A673 (cell line): ENCODE results near the gene DHDDS. TPM values are rescaled to one million over a fixed set of nuclear protein-coding genes. Genes with fewer than 3 reads are reported as not detected.
A peak's percentile ranks its signal among the peaks of the same experiment; 100 is the strongest.
"Not testable (repeated sequence)": the region's sequence is repeated elsewhere in the genome, so short reads cannot be mapped to it uniquely, and the experiment has no call there.

Source experiments
- Bru-seq: library from RNA; stranded (reverse); fragments of 400-500 nt; gene quantifications from one replicate; lab custom pipeline; 2021; lab: Mats Ljungman, UMichigan
- BruChase-seq, 2 experiments: library from RNA; stranded (reverse); fragments of 400-500 nt; gene quantifications; one replicate each; lab custom pipeline; 2021; lab: Mats Ljungman, UMichigan
- BruUV-seq: library from RNA; stranded (reverse); fragments of 400-500 nt; replicated peaks from 2 replicates; lab custom pipeline; 2021; lab: Mats Ljungman, UMichigan
- CTCF ChIA-PET: fragments of 300-600 bp; sonication (Branson Sonifier 250); formaldehyde crosslinking; loops from one replicate; lab custom pipeline; 2022; ENCODE audit warnings: antibody characterized with exemption; lab: Charles Lee
- POLR2A ChIA-PET: fragments of 300-600 bp; sonication (Branson Sonifier 250); formaldehyde crosslinking; loops from one replicate; lab custom pipeline; 2022; ENCODE audit warnings: antibody characterized with exemption; ENCODE audit not compliant: low non-redundant PET; lab: Charles Lee
- DNase-seq: peaks from one replicate; pipeline ENCODE4 v3.0.0-alpha.2; 2015; ENCODE audit warnings: low spot score
- H3K27ac ChIP-seq: fragments of 200-600 bp; sonication (generic); 2 replicates; pipeline ENCODE4 v1.5.1; 2016; ENCODE audit warnings: mixed run types, low read depth, mild to moderate bottlenecking, mixed read lengths, antibody characterized with exemption, low read length; ENCODE audit not compliant: poor library complexity, severe bottlenecking
- H3K27me3 ChIP-seq: fragments of 200-600 bp; sonication (generic); replicated peaks from 2 replicates; pipeline ENCODE4 v1.6.1; 2017; ENCODE audit warnings: mixed run types, low read depth, mild to moderate bottlenecking, mixed read lengths, antibody characterized with exemption, low read length; ENCODE audit not compliant: insufficient read depth, poor library complexity
- H3K36me3 ChIP-seq: fragments of 200-600 bp; sonication (generic); 2 replicates; pipeline ENCODE4 v1.6.1; 2016; ENCODE audit warnings: mixed run types, mild to moderate bottlenecking, mixed read lengths, antibody characterized with exemption, low read length; ENCODE audit not compliant: insufficient read depth, poor library complexity, severe bottlenecking
- H3K4me1 ChIP-seq: fragments of 200-600 bp; sonication (generic); 2 replicates; pipeline ENCODE4 v1.6.1; 2017; ENCODE audit warnings: mixed run types, mild to moderate bottlenecking, mixed read lengths, antibody characterized with exemption, low read length; ENCODE audit not compliant: insufficient read depth, poor library complexity, severe bottlenecking
- H3K4me3 ChIP-seq: fragments of 200-600 bp; sonication (generic); 2 replicates; pipeline ENCODE4 v1.5.1; 2016; ENCODE audit warnings: low read depth, mixed run types, mild to moderate bottlenecking, mixed read lengths, low read length; ENCODE audit not compliant: poor library complexity, severe bottlenecking
- H3K9me3 ChIP-seq: fragments of 200-600 bp; sonication (generic); 2 replicates; pipeline ENCODE4 v1.6.1; 2016; ENCODE audit warnings: mixed run types, low read depth, mild to moderate bottlenecking, mixed read lengths, antibody characterized with exemption, low read length; ENCODE audit not compliant: poor library complexity, severe bottlenecking
- EZH2 ChIP-seq: fragments of 200-600 bp; sonication (generic); IDR thresholded peaks from 2 replicates; pipeline ENCODE4 v1.6.1; 2017; ENCODE audit warnings: borderline replicate concordance, low read depth, mild to moderate bottlenecking, mixed read lengths, antibody characterized with exemption, low read length; ENCODE audit not compliant: poor library complexity, severe bottlenecking
- intact Hi-C: fragments of 100-400 bp; cut with micrococcal nuclease; formaldehyde crosslinking; loops from one replicate; pipeline ENCODE4 v1.10.0; 2022; ENCODE audit not compliant: unreplicated experiment
- long read RNA-seq: library from polyadenylated mRNA; stranded (forward); transcript quantifications from one replicate; pipeline ENCODE4 v2.0.0, GENCODE V29; 2022
- total RNA-seq: library from RNA; stranded (reverse); gene quantifications from 2 replicates; pipeline ENCODE4 v1.2.3, GENCODE V29; 2021
- TF ChIP-seq, protein P1 (sequence below): fragments of 300-800, 200-600 bp; sonication (generic); conservative IDR thresholded peaks from 2 replicates; pipeline ENCODE4 v1.5.1; 2017; ENCODE audit warnings: low read depth, mild to moderate bottlenecking, antibody characterized with exemption, low read length, moderate library complexity, mixed read lengths

Gene DHDDS, protein sequence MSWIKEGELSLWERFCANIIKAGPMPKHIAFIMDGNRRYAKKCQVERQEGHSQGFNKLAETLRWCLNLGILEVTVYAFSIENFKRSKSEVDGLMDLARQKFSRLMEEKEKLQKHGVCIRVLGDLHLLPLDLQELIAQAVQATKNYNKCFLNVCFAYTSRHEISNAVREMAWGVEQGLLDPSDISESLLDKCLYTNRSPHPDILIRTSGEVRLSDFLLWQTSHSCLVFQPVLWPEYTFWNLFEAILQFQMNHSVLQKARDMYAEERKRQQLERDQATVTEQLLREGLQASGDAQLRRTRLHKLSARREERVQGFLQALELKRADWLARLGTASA
- 50.7 and 53.6 TPM in 2 replicates for total RNA-seq
- percentile 75 among the genes with signal in this experiment for Bru-seq, nascent RNA
- BruChase-seq, experiment 1, labeled RNA remaining after a 2-hour chase, result percentile 76 among the genes with signal in this experiment
- percentile 81 among the genes with signal in this experiment for BruChase-seq, experiment 2, labeled RNA remaining after a 6-hour chase
- long read RNA-seq, transcript DHDDS-203 (6 exons, 1,148 nt), result minor isoform, 5 of 121 reads
- long read RNA-seq, transcript DHDDS-202 (9 exons, 3,245 nt), result minor isoform, 5 of 121 reads
- long read RNA-seq, transcript DHDDS-216 (8 exons, 1,235 nt), result minor isoform, 5 of 121 reads
- long read RNA-seq, transcript DHDDS-201 (9 exons, 1,403 nt), result major isoform, 13 of 121 reads
- long read RNA-seq, partial matches to known transcripts, result 64 of 121 reads
- long read RNA-seq, other reads (novel, unspliced or antisense), result 27 of 121 reads

DNA sequence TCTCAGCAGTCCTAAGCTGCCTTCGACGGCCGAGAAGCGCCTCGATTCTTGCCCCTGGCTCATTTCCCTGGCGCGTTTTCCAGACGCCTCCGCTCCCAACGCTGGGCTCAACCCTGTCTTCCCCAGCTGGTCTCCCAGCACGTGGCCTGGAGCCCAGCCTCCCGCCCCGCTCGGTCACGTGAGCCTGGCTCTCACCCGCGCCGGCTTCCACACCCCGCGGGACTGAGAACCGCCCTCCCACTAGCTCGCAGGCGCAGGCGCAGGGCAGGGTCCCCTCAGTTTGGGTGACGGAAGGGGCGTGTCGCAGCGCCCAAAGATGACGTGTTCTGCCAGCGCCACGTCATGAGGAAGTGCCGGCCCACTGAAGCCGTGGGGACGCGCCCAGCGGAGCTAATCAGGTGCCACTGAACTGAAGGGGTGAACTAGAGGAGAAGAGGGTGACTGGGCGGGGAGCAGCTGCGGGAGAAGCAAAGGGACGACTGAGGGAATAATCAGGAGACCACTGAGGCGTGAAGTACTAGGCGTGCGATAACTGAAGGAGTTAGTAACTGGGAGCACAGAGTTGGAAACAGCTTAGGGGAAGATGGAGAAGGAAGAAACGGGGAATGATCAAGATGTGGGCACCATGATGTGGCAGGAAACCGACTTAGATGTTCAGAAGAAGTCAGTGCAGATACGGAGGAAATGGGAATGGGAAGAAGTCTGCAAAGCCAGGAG lies at the start of gene DHDDS:
Gene DHDDS (plus strand): TSS at position 343 of the 717 bp plus-strand sequence. CDS start 625 bp downstream, outside the sequence.
- ChIA-PET POLR2A (no interaction called here), CTCF (interaction anchor here (1.1 kb wide), 1 partner anchor 15 kb away, joined by 4 read pairs; no protein-coding TSS in a partner anchor)
- Histone ChIP-seq H3K27ac (peak within 1 kb of the TSS; percentile 85), H3K36me3 (peaks cover 19% of the 10 kb centered on the region), H3K27me3 (no peaks in the 10 kb centered on the region), H3K9me3 (no peaks in the 10 kb centered on the region), H3K4me1 (peaks cover 12% of the 10 kb centered on the region), H3K4me3 (peak within 1 kb of the TSS; percentile 86)
- TF ChIP-seq, protein P1, sequence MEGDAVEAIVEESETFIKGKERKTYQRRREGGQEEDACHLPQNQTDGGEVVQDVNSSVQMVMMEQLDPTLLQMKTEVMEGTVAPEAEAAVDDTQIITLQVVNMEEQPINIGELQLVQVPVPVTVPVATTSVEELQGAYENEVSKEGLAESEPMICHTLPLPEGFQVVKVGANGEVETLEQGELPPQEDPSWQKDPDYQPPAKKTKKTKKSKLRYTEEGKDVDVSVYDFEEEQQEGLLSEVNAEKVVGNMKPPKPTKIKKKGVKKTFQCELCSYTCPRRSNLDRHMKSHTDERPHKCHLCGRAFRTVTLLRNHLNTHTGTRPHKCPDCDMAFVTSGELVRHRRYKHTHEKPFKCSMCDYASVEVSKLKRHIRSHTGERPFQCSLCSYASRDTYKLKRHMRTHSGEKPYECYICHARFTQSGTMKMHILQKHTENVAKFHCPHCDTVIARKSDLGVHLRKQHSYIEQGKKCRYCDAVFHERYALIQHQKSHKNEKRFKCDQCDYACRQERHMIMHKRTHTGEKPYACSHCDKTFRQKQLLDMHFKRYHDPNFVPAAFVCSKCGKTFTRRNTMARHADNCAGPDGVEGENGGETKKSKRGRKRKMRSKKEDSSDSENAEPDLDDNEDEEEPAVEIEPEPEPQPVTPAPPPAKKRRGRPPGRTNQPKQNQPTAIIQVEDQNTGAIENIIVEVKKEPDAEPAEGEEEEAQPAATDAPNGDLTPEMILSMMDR, result no peak
- TF ChIP-seq EZH2, result no peak
- BruUV-seq, result no TSS peak
- intact Hi-C loops, result no loop called here
- peak; percentile 99 for DNase-seq

DNA sequence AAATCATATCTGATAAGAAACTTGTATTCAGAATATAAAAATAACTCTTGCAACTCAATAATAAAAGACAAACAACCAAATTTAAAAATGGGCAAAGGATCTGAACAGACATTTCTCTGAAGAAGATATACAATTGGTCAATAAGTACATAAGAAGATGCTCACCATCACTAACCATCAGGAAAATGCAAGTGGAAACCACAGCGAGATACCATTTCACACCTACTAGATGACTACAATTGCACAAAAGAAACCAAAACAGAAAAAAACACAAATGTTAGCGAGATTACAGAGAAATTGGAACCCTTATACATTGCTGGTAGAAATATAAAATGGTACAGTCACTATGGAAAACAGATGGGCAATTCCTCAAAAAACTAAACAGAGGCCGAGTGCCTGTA lies 48.0 kb upstream of the DHDDS start:
- no peaks in the 10 kb centered on the region for H3K9me3 ChIP-seq
- H3K27me3 ChIP-seq, result no peaks in the 10 kb centered on the region
- no peak overlapping the region for H3K4me3 ChIP-seq
- no peak for DNase-seq
- POLR2A ChIA-PET, result no interaction called here
- no peak overlapping the region for H3K27ac ChIP-seq
- H3K4me1 ChIP-seq, result no peaks in the 10 kb centered on the region
- CTCF ChIA-PET, result no interaction called here
- TF ChIP-seq EZH2, result no peak
- TF ChIP-seq, protein P1, result no peak
- no TSS peak for BruUV-seq
- H3K36me3 ChIP-seq, result no peaks in the 10 kb centered on the region
- intact Hi-C loops, result no loop called here

DNA sequence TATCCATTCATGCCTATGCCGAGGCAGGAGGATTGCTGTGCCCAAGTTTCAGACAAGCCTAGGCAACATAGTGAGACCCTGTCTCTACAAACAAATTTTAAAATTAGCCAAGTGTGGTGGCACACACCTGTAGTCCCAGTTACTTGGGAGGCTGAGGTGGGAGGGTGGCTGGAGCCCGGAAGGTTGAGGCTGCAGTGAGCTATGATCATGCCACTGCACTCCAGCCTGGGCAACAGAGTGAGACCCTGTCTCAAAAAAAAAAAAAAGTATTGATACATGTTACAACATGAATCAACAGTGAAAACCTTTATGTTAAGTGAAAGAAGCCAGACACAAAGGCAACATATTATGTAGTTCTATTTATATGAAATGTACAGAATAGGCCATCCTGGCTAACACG lies 47.1 kb upstream of the DHDDS start:
- H3K27ac ChIP-seq, CTCF ChIA-PET, DNase-seq, H3K9me3 ChIP-seq, POLR2A ChIA-PET, H3K4me1 ChIP-seq, BruUV-seq, H3K36me3 ChIP-seq, H3K4me3 ChIP-seq, H3K27me3 ChIP-seq, intact Hi-C loops: not testable (repeated sequence)
